Trophoblast cell (in vitro differentiated cells and primary cell): ENCODE measurements around the gene MPPED2.

Experiments used
- DNase-seq, 2 donors: peaks; one replicate each; pipeline ENCODE4 v3.0.0-alpha.2; 2016
- H2AFZ ChIP-seq: 2 replicates; pipeline ENCODE4 v1.6.1; 2013; ENCODE audit warnings: low read length, moderate library complexity, mild to moderate bottlenecking; ENCODE audit not compliant: insufficient read depth, poor library complexity
- H2AK5ac ChIP-seq: 2 replicates; pipeline ENCODE4 v1.6.1; 2013; ENCODE audit warnings: mild to moderate bottlenecking, low read length
- H2BK120ac ChIP-seq: 2 replicates; pipeline ENCODE4 v1.6.1; 2013; ENCODE audit warnings: low read length, mild to moderate bottlenecking, moderate library complexity; ENCODE audit not compliant: insufficient read depth, poor library complexity
- H2BK12ac ChIP-seq: 2 replicates; pipeline ENCODE4 v1.6.1; 2013; ENCODE audit warnings: mild to moderate bottlenecking, low read length, moderate library complexity
- H2BK5ac ChIP-seq: 2 replicates; pipeline ENCODE4 v1.6.1; 2013; ENCODE audit warnings: low read length, low read depth, moderate library complexity, mild to moderate bottlenecking; ENCODE audit not compliant: poor library complexity
- H3K14ac ChIP-seq: 2 replicates; pipeline ENCODE4 v1.6.1; 2013; ENCODE audit warnings: mild to moderate bottlenecking, low read length
- H3K18ac ChIP-seq: 2 replicates; pipeline ENCODE4 v1.6.1; 2013; ENCODE audit warnings: mild to moderate bottlenecking, low read length
- H3K23ac ChIP-seq: 2 replicates; pipeline ENCODE4 v1.6.1; 2013; ENCODE audit warnings: low read length
- H3K27ac ChIP-seq: 2 replicates; pipeline ENCODE4 v1.5.1; 2013; ENCODE audit warnings: low read depth, mild to moderate bottlenecking, inconsistent platforms, low read length, moderate library complexity
- H3K27me3 ChIP-seq: 2 replicates; pipeline ENCODE4 v1.6.1; 2013; ENCODE audit warnings: inconsistent platforms, mild to moderate bottlenecking, low read length, moderate library complexity; ENCODE audit not compliant: insufficient read depth
- H3K36me3 ChIP-seq, 2 experiments: 1 replicate in 1 of 2; 2 replicates in 1 of 2; pipeline ENCODE4 v1.6.1; 2013; ENCODE audit warnings: low read length in 2 of 2, mild to moderate bottlenecking in 2 of 2, moderate library complexity in 1 of 2; ENCODE audit not compliant: insufficient read depth in 2 of 2, control insufficient read depth in 1 of 2
- H3K4ac ChIP-seq: 2 replicates; pipeline ENCODE4 v1.6.1; 2013; ENCODE audit warnings: low read depth, mild to moderate bottlenecking, low read length, moderate library complexity
- H3K4me1 ChIP-seq, 2 experiments: 1 replicate in 1 of 2; 2 replicates in 1 of 2; pipeline ENCODE4 v1.6.1; 2013; ENCODE audit warnings: low read length in 2 of 2, mild to moderate bottlenecking in 2 of 2, moderate library complexity in 1 of 2; ENCODE audit not compliant: insufficient read depth in 2 of 2, control insufficient read depth in 1 of 2
- H3K4me2 ChIP-seq: 2 replicates; pipeline ENCODE4 v1.6.1; 2013; ENCODE audit warnings: inconsistent platforms, mild to moderate bottlenecking, low read length, moderate library complexity
- H3K4me3 ChIP-seq: 2 replicates; pipeline ENCODE4 v1.5.1; 2013; ENCODE audit warnings: mild to moderate bottlenecking, low read depth, low read length, inconsistent platforms
- H3K79me1 ChIP-seq: one replicate; pipeline ENCODE4 v1.6.1; 2013; ENCODE audit warnings: low read length
- H3K79me2 ChIP-seq: 2 replicates; pipeline ENCODE4 v1.6.1; 2013; ENCODE audit warnings: low read length, mild to moderate bottlenecking; ENCODE audit not compliant: control insufficient read depth, insufficient read depth, poor library complexity
- H3K9ac ChIP-seq: 2 replicates; pipeline ENCODE4 v1.6.1; 2013; ENCODE audit warnings: mild to moderate bottlenecking, low read length
- H3K9me3 ChIP-seq: 2 replicates; pipeline ENCODE4 v1.6.1; 2013; ENCODE audit warnings: low read depth, mild to moderate bottlenecking, control low read depth, inconsistent platforms, low read length; ENCODE audit not compliant: insufficient read depth
- H4K12ac ChIP-seq: 2 replicates; pipeline ENCODE4 v1.6.1; 2013; ENCODE audit warnings: low read depth, mild to moderate bottlenecking, low read length, moderate library complexity
- H4K8ac ChIP-seq: 2 replicates; pipeline ENCODE4 v1.6.1; 2013; ENCODE audit warnings: low read depth, mild to moderate bottlenecking, low read length, moderate library complexity
- H4K91ac ChIP-seq: one replicate; pipeline ENCODE4 v1.6.1; 2013; ENCODE audit warnings: low read depth, mild to moderate bottlenecking, low read length, moderate library complexity
- WGBS: extraction: QIAGEN DNeasy Blood & Tissue Kit; methylation state at CpG from one replicate; pipeline ENCODE4 v1.1.7; 2013; ENCODE audit warnings: missing lambda C conversion rate; ENCODE audit not compliant: insufficient read length, insufficient coverage; ENCODE audit errors: extremely low coverage; 5-methylcytosine and 5-hydroxymethylcytosine counted together

The MPPED2 gene

GRCh38 chr11:30545507-30545906, 40.6 kb downstream of the MPPED2 start:
- H3K4ac ChIP-seq: no peak overlapping the region
- no peak overlapping the region for H4K12ac ChIP-seq
- no peak overlapping the region for H3K4me3 ChIP-seq
- no peak overlapping the region for H3K18ac ChIP-seq
- H3K79me1 ChIP-seq: no peaks in the 10 kb centered on the region
- H4K91ac ChIP-seq: no peak overlapping the region
- no peak overlapping the region for H3K27ac ChIP-seq
- H3K4me1 ChIP-seq: no peaks in the 10 kb centered on the region
- no peak overlapping the region for H3K4me2 ChIP-seq
- H3K14ac ChIP-seq: no peak overlapping the region
- no peaks in the 10 kb centered on the region for H3K36me3 ChIP-seq
- no peak overlapping the region for H4K8ac ChIP-seq
- no peak overlapping the region for H3K23ac ChIP-seq
- H2AFZ ChIP-seq: no peak overlapping the region
- H2BK12ac ChIP-seq: no peak overlapping the region
- no peak overlapping the region for H2AK5ac ChIP-seq
- H3K79me2 ChIP-seq: no peaks in the 10 kb centered on the region
- H3K9ac ChIP-seq: no peak overlapping the region
- H2BK5ac ChIP-seq: no peak overlapping the region
- no peak overlapping the region for H2BK120ac ChIP-seq
- no peaks in the 10 kb centered on the region for H3K27me3 ChIP-seq
- no peak for DNase-seq
- H3K9me3 ChIP-seq: no peaks in the 10 kb centered on the region
- WGBS: no CpG with 5 or more reads among the region's 5 CpGs

- no peak overlapping the region for H3K4me3 ChIP-seq
- H3K4me1 ChIP-seq: no peaks in the 10 kb centered on the region
- DNase-seq: no peak
- no peaks in the 10 kb centered on the region for H3K27me3 ChIP-seq
- no CpG with 5 or more reads among the region's 1 CpG for WGBS
- no peak overlapping the region for H3K23ac ChIP-seq
- no peak overlapping the region for H4K8ac ChIP-seq
- no peak overlapping the region for H3K27ac ChIP-seq
- H2BK12ac ChIP-seq: no peak overlapping the region
- no peak overlapping the region for H3K4me2 ChIP-seq
- no peak overlapping the region for H2AK5ac ChIP-seq
- no peak overlapping the region for H2BK120ac ChIP-seq
- no peak overlapping the region for H3K14ac ChIP-seq
- no peaks in the 10 kb centered on the region for H3K79me1 ChIP-seq
- H2AFZ ChIP-seq: no peak overlapping the region
- no peak overlapping the region for H3K18ac ChIP-seq
- H3K9ac ChIP-seq: no peak overlapping the region
- no peak overlapping the region for H2BK5ac ChIP-seq
- no peak overlapping the region for H3K4ac ChIP-seq
- H3K36me3 ChIP-seq: no peaks in the 10 kb centered on the region
- no peak overlapping the region for H4K91ac ChIP-seq
- H4K12ac ChIP-seq: no peak overlapping the region
- H3K9me3 ChIP-seq: no peaks in the 10 kb centered on the region
- no peaks in the 10 kb centered on the region for H3K79me2 ChIP-seq
These were observed 43.1 kb downstream of the MPPED2 start for GRCh38 chr11:30543066-30543465.

GRCh38 chr11:30540781-30541180, 45.4 kb downstream of the MPPED2 start:
- no peak overlapping the region for H3K4me3 ChIP-seq
- H2AK5ac ChIP-seq: no peak overlapping the region
- H2BK12ac ChIP-seq: no peak overlapping the region
- no peak overlapping the region for H3K4me2 ChIP-seq
- H4K12ac ChIP-seq: no peak overlapping the region
- no peak overlapping the region for H3K9ac ChIP-seq
- DNase-seq: no peak
- WGBS: no CpG with 5 or more reads among the region's 1 CpG
- no peaks in the 10 kb centered on the region for H3K36me3 ChIP-seq
- no peaks in the 10 kb centered on the region for H3K27me3 ChIP-seq
- H3K27ac ChIP-seq: no peak overlapping the region
- no peaks in the 10 kb centered on the region for H3K79me2 ChIP-seq
- no peak overlapping the region for H3K14ac ChIP-seq
- H3K9me3 ChIP-seq: no peaks in the 10 kb centered on the region
- no peak overlapping the region for H2BK5ac ChIP-seq
- H4K91ac ChIP-seq: no peak overlapping the region
- no peak overlapping the region for H3K4ac ChIP-seq
- H3K79me1 ChIP-seq: no peaks in the 10 kb centered on the region
- H2AFZ ChIP-seq: no peak overlapping the region
- H2BK120ac ChIP-seq: no peak overlapping the region
- no peaks in the 10 kb centered on the region for H3K4me1 ChIP-seq
- no peak overlapping the region for H4K8ac ChIP-seq
- no peak overlapping the region for H3K18ac ChIP-seq
- no peak overlapping the region for H3K23ac ChIP-seq

- no peak overlapping the region for H3K4ac ChIP-seq
- no peaks in the 10 kb centered on the region for H3K79me2 ChIP-seq
- no peaks in the 10 kb centered on the region for H3K36me3 ChIP-seq
These were observed 47.9 kb downstream of the MPPED2 start for GRCh38 chr11:30538251-30538650.

More at GRCh38 chr11:30538251-30538650, 47.9 kb downstream of the MPPED2 start:
- no peaks in the 10 kb centered on the region for H3K4me1 ChIP-seq
- no peak overlapping the region for H2BK5ac ChIP-seq
- H3K14ac ChIP-seq: no peak overlapping the region
- H2AFZ ChIP-seq: no peak overlapping the region
- no peak overlapping the region for H2AK5ac ChIP-seq
- no peak overlapping the region for H4K91ac ChIP-seq
- H3K18ac ChIP-seq: no peak overlapping the region
- no peaks in the 10 kb centered on the region for H3K27me3 ChIP-seq
- H3K4me2 ChIP-seq: no peak overlapping the region
- H3K9me3 ChIP-seq: no peaks in the 10 kb centered on the region
- no peak overlapping the region for H3K23ac ChIP-seq
- H2BK12ac ChIP-seq: no peak overlapping the region
- H4K12ac ChIP-seq: no peak overlapping the region
- no peak overlapping the region for H3K27ac ChIP-seq
- H3K9ac ChIP-seq: no peak overlapping the region
- no peaks in the 10 kb centered on the region for H3K79me1 ChIP-seq
- H4K8ac ChIP-seq: no peak overlapping the region
- H2BK120ac ChIP-seq: no peak overlapping the region
- DNase-seq: no peak
- no peak overlapping the region for H3K4me3 ChIP-seq
